ENCODE data around the gene ANAPC13. TPM values are rescaled to one million over a fixed set of nuclear protein-coding genes. Genes with fewer than 3 reads are reported as not detected.

The ANAPC13 gene
- polyA plus RNA-seq, 1 donor (not counting 4 experiments of a cell fraction or from before 2014, with no cell fraction given) = 63.4 TPM

- H3K9me1 ChIP-seq (ENCODE audit: control insufficient read depth, extremely low read depth, insufficient read depth, low read length) = no peaks in the 10 kb centered on the region
- peaks cover 4 to 16% of the 10 kb centered on the region in 2 experiments for H3K36me3 ChIP-seq (ENCODE audit: control insufficient read depth in 2 of 2, extremely low read depth in 1 of 2, insufficient read depth in 2 of 2, low read length in 2 of 2)
- H3K27me3 ChIP-seq (ENCODE audit: control insufficient read depth, extremely low read depth, insufficient read depth, low read length) = no peaks in the 10 kb centered on the region
- TF ChIP-seq CTCF (optimal IDR thresholded peaks at IDR 0.05 in 1 of 3, IDR thresholded peaks at IDR 0.05 in 1 of 3, conservative IDR thresholded peaks at IDR 0.05 in 1 of 3; ENCODE audit: extremely low read depth in 1 of 3, insufficient read depth in 2 of 3, low read length in 3 of 3) (no peak), EZH2 (IDR thresholded peaks at IDR 0.05; ENCODE audit: low read length) (no peak)
- H3K79me2 ChIP-seq (ENCODE audit: control insufficient read depth, insufficient read depth, low read length) = peaks cover 29% of the 10 kb centered on the region
- H3K9ac ChIP-seq (ENCODE audit: control insufficient read depth, extremely low read depth, insufficient read depth, low read length) = peak overlapping the region; percentile 94
- H2AFZ ChIP-seq (ENCODE audit: control insufficient read depth, low read length) = peak overlapping the region; percentile 78
- DNase-seq (ENCODE audit: low read depth, low spot score) = no peak
- no peaks in the 10 kb centered on the region for H4K20me1 ChIP-seq (ENCODE audit: control insufficient read depth, extremely low read depth, insufficient read depth, low read length)
- no peak for FAIRE-seq
- dilution Hi-C loops (cut with MboI; ENCODE audit: extremely low pct_ligation_motif_present, low sequenced_read_pairs) = no loop called here
- H3K4me3 ChIP-seq (ENCODE audit: control insufficient read depth in 2 of 3, extremely low read depth in 1 of 3, insufficient read depth in 2 of 3, low read depth in 1 of 3, low read length in 3 of 3) = peak overlapping the region; percentile 62 to 84 (median 77)
- peak overlapping the region; percentile 89 for H3K4me2 ChIP-seq (ENCODE audit: control insufficient read depth, extremely low read depth, insufficient read depth, low read depth, low read length)
- H3K9me3 ChIP-seq (ENCODE audit: control insufficient read depth, low read depth, low read length) = no peaks in the 10 kb centered on the region
- H3K4me1 ChIP-seq (ENCODE audit: control insufficient read depth, extremely low read depth, insufficient read depth, low read length) = peaks cover 36% of the 10 kb centered on the region
- H3K27ac ChIP-seq (ENCODE audit: control insufficient read depth, insufficient read depth, low read length) = peak overlapping the region; percentile 92
These were observed 589 bp downstream of the ANAPC13 start for GRCh38 chr3:134485075-134485717.

GRCh38 chr3:134483195-134483900 lies 2.4 kb downstream of the ANAPC13 start:
- peak; percentile 68 for FAIRE-seq
- peaks cover 28% of the 10 kb centered on the region for H3K79me2 ChIP-seq (ENCODE audit: control insufficient read depth, insufficient read depth, low read length)
- DNase-seq (ENCODE audit: low read depth, low spot score) = no peak
- H2AFZ ChIP-seq (ENCODE audit: control insufficient read depth, low read length) = no peak overlapping the region
- no peaks in the 10 kb centered on the region for H3K9me1 ChIP-seq (ENCODE audit: control insufficient read depth, extremely low read depth, insufficient read depth, low read length)
- dilution Hi-C loops (cut with MboI; ENCODE audit: extremely low pct_ligation_motif_present, low sequenced_read_pairs) = no loop called here
- H3K9ac ChIP-seq (ENCODE audit: control insufficient read depth, extremely low read depth, insufficient read depth, low read length) = peak overlapping the region; percentile 56
- TF ChIP-seq EZH2 (IDR thresholded peaks at IDR 0.05; ENCODE audit: low read length) (no peak), CTCF (optimal IDR thresholded peaks at IDR 0.05 in 1 of 3, IDR thresholded peaks at IDR 0.05 in 1 of 3, conservative IDR thresholded peaks at IDR 0.05 in 1 of 3; ENCODE audit: extremely low read depth in 1 of 3, insufficient read depth in 2 of 3, low read length in 3 of 3) (no peak)
- H3K27me3 ChIP-seq (ENCODE audit: control insufficient read depth, extremely low read depth, insufficient read depth, low read length) = no peaks in the 10 kb centered on the region
- peak overlapping the region; percentile 85 for H3K4me2 ChIP-seq (ENCODE audit: control insufficient read depth, extremely low read depth, insufficient read depth, low read depth, low read length)
- peaks cover 36% of the 10 kb centered on the region for H3K4me1 ChIP-seq (ENCODE audit: control insufficient read depth, extremely low read depth, insufficient read depth, low read length)
- peak overlapping the region in 2 of 3 experiments; percentile 40 to 43 for H3K4me3 ChIP-seq (ENCODE audit: control insufficient read depth in 2 of 3, extremely low read depth in 1 of 3, insufficient read depth in 2 of 3, low read depth in 1 of 3, low read length in 3 of 3)
- H3K36me3 ChIP-seq (ENCODE audit: control insufficient read depth in 2 of 2, extremely low read depth in 1 of 2, insufficient read depth in 2 of 2, low read length in 2 of 2) = peaks cover 4 to 16% of the 10 kb centered on the region in 2 experiments
- H3K27ac ChIP-seq (ENCODE audit: control insufficient read depth, insufficient read depth, low read length) = peak overlapping the region; percentile 92
- H3K9me3 ChIP-seq (ENCODE audit: control insufficient read depth, low read depth, low read length) = no peaks in the 10 kb centered on the region
- no peaks in the 10 kb centered on the region for H4K20me1 ChIP-seq (ENCODE audit: control insufficient read depth, extremely low read depth, insufficient read depth, low read length)
